ENCODE results near the gene TAPT1.

DNA sequence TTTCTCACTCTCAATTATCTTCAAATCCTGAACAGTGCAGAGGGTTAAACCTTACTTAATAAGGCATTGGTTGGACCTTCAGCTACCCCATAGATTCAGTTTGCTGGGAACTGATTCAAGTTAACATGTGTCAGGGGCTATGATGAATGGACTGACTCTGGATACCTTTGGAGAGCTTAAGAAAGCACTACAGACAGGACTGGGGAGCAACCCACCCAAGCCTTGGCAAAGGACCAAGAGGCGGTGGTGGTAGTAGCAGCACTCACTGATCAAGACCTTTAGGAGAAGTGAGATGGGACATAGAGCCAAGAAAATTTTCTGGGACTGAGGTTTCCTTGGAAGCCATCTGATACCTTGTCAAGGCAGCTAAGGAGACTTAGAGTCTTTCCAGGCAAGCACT, 43.0 kb upstream of the TAPT1 start:
- TF ChIP-seq, protein P1, sequence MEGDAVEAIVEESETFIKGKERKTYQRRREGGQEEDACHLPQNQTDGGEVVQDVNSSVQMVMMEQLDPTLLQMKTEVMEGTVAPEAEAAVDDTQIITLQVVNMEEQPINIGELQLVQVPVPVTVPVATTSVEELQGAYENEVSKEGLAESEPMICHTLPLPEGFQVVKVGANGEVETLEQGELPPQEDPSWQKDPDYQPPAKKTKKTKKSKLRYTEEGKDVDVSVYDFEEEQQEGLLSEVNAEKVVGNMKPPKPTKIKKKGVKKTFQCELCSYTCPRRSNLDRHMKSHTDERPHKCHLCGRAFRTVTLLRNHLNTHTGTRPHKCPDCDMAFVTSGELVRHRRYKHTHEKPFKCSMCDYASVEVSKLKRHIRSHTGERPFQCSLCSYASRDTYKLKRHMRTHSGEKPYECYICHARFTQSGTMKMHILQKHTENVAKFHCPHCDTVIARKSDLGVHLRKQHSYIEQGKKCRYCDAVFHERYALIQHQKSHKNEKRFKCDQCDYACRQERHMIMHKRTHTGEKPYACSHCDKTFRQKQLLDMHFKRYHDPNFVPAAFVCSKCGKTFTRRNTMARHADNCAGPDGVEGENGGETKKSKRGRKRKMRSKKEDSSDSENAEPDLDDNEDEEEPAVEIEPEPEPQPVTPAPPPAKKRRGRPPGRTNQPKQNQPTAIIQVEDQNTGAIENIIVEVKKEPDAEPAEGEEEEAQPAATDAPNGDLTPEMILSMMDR (IDR thresholded peaks at IDR 0.05; ENCODE audit: low read length), result no peak
- no peak for TF ChIP-seq EZH2 (IDR thresholded peaks at IDR 0.05; ENCODE audit: borderline replicate concordance, low read length)

Measured in OCI-LY1 (cell line).